GM18499 (cell line): Measurements from ENCODE around the gene CHCHD3.
"Not testable (repeated sequence)": the region's sequence is repeated elsewhere in the genome, so short reads cannot be mapped to it uniquely, and the experiment has no call there.

Experiments used
- ATAC-seq: cut with Tn5 transposase; IDR thresholded peaks from one replicate; pipeline ENCODE4 v1.9.1; 2021; ENCODE audit warnings: moderate number of reproducible peaks; ENCODE audit not compliant: insufficient read depth, unreplicated experiment

The CHCHD3 gene

DNA sequence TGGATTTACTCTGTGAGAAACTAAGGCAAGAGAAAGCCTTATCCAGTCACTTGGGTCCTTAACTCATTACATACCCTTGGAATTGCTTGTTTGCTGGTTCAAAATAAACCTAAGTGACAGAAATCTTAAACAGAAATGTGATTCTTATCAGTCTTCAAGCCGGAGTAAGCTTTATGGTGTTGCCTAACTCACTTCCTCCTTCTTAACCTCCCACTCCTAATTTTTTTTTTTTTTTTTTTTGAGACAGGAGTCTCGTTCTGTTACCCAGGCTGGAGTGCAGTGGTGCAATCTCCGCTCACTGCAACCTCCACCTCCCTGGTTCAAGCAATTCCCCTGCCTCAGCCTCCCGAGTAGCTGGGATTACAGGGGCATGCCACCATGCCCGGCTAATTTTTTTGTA lies 151.9 kb downstream of the CHCHD3 start:
- ATAC-seq: not testable (repeated sequence)

DNA sequence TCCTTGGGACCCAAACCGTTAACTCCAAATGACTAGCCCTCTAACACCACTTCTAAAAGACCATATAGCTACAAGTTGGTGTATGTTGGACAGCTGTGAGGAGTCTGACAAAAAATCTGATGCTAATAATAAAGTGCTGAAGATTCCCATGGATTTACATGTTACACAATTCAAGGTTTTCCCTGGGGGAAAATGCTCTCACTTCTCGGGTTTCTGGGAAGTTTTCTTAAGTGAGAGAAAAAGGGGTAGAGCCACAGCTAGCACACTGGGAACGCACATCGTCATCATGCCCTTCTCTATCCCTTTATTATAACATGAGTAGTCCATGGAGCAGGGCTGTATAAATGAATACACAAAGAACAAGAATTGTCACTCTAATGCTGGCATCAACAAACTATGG lies 162.1 kb downstream of the CHCHD3 start:
- ATAC-seq: no peak

DNA sequence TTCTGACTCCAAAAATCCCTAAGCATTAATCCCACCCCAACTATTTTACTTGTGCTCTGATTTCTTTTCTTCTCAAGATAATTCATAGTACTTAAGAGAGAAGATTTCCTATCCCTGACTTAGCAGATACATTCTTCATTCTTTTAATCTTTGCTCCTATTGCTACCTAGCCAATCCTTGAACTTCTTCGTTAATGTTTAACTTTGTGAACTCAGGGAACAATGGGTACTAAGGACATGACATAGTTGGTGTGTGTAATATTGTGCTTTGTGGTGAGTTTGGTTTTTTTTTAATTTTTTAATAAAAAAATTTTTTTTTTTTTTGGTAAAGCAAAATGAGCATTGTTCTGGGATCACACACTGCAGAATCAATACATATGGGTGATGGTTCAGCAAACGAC lies 166.2 kb downstream of the CHCHD3 start:
- no peak for ATAC-seq

DNA sequence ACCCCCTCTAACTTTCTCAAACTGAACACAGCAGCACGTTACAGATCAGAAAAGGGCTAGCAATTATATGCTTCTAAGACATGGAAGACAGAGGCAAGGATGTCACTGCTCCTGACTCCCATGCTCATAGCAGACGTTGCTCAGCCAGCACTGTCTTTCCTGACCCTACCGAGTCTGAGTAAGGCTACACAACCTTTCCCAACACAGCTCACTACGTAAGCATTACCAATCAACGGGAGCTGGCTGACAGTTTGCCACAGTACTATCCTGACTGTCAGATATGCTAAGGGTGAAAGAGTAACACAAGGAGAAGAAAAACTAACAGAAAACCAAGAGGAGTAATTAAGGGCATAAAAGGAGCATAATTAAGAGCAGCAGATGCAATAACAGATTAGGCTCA lies 171.2 kb downstream of the CHCHD3 start:
- ATAC-seq: no peak

DNA sequence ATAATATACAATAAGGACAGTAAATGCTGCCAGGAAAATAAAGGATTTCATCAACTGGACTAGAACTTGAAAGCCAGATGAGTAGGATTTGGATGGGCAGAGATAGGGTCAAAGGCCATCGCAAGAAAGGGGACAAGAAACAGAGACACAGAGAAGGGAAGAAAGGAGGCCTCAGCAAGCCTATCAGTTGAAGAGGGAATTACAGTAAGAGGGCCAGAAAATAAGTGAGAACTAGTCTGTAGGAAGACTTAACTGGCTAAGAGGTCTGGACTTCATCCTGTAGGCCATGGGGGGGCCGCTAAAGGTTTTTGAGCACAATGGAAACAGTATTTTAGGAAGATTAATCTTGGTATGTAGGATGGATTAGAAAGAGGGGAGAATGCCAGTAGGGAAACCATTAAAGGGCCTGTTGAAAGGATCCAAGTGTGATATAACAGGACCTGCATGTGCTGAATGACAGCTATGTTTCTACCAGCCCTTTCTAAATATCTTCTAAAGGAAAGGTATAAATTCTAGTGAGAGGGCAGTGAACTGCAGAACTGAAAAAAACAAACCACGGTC lies 174.4 kb downstream of the CHCHD3 start:
- ATAC-seq: no peak

DNA sequence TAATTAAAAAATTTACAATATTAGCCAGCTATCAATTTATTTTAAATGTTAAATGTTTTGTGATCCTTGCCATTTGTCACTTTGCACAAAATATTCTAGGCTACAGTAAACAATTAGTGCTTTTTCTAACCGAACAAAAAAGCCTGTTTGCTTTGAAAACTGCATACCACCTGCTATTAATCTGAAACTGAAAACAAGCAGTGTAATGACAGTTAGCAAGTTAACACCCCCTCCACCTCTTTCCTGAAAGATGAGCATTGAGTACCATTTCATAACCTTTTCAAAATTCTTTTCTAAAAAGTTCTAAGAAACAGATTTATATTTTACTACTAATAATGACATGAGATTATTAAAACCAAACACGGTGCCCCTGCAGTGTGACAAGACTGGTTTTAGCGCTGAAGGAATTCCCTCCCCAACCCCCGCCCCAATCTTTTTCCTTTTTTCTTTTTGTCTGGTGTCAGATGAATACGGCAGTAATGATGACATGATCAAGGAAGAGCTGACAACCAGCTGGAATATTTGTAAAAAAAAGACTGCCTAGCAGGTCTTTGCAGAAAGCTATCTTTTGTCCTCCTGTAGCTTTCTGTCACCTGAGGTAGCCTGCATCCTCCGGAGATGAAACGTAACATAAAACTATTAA lies 175.6 kb downstream of the CHCHD3 start:
- ATAC-seq: no peak

DNA sequence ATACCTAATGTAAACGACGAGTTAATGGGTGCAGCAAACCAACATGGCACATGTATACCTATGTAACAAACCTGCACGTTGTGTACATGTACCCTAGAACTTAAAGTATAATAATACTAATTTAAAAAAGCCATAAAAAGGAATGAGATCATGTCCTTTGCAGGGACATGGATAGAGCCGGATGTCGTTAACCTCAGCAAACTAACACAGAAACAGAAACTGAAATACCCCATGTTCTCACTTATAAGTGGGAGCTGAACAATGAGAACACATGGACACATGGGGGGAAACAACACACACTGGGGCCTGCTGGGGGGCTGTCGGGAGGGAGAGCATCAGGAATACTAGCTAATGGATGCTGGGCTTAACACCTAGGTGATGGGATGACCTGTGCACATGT lies 176.8 kb downstream of the CHCHD3 start:
- not testable (repeated sequence) for ATAC-seq

DNA sequence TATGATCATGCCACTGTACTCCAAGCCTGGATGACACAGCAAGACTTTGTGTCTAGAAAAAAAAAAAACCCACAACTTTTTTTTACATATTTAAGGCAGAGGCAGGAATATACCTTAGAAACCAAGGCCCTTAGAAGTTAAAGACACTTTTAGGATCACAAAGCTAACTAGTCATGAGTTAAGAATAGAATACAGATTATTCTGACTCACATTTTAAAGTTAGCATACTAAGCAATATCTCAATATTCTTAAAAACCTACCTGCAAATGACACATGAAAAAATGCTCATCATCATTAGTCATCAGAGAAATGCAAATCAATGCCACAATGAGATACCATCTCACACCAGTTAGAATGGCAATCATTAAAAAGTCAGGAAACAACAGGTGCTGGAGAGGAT lies 177.7 kb downstream of the CHCHD3 start:
- no peak for ATAC-seq

DNA sequence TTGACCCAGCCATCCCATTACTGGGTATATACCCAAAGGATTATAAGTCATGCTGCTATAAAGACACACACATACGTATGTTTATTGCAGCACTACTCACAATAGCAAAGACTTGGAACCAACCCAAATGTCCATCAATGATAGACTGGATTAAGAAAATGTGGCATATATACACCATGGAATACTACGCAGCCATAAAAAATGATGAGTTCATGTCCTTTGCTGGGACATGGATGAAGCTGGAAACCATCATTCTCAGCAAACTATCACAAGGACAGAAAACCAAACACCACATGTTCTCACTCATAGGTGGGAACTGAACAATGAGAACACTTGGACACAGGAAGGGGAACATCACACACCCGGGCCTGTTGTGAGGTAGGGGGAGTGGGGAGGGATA lies 179.6 kb downstream of the CHCHD3 start:
- ATAC-seq: not testable (repeated sequence)

DNA sequence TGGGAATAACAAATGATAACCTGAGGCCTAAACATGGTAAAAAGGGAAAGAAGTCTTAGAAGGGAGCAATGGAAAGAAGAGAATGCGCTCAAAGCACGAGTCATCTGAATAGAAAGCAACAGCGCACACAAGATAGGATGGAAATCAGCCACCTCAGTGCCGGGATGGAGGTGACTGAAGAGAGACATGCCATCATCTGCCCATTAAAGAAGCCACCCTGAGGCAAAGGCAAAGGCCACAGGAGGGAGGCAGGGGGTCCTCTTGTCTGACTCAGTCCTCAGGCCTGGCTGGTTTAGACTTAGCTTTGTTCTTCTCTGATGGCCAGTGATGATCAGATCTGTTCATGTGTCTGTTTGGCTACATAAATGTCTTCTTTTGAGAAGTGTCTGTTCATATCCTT lies 180.6 kb downstream of the CHCHD3 start:
- ATAC-seq: no peak

DNA sequence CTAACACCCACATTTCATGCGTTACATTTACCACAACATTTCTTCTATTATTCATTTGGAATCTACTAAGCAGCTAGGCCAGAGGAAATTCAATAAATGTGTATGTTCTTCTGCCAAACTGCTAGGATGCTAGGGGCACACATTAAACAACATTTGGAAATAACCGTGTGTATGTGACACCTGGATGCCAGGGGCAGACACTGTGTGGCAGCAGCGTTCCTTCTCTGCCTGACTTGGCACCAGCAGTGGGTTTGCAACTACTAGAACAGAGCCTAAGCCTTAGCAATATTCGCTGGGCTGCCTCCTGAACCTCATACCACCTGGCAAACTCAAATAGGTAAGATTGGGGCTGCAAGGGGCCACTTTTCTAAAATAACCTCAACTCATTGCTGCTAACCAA lies 182.1 kb downstream of the CHCHD3 start:
- no peak for ATAC-seq

DNA sequence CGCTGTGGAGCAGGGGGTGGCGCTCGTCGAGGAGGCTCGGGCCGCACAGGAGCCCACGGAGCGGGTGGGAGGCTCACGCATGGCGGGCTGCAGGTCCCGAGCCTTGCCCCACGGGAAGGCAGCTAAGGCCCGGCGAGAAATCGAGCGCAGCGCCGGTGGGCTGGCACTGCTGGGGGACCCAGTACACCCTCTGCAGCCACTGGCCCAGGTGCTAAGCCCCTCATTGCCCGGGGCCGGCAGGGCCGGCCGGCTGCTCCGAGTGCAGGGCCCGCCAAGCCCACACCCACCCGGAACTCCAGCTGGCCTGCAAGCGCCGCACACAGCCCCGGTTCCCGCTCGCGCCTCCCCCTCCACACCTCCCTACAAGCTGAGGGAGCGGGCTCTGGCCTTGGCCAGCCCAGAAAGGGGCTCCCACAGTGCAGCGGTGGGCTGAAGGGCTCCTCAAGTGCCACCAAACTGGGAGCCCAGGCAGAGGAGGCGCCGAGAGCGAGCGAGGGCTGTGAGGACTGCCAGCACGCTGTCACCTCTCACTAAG lies 183.2 kb downstream of the CHCHD3 start:
- not testable (repeated sequence) for ATAC-seq

DNA sequence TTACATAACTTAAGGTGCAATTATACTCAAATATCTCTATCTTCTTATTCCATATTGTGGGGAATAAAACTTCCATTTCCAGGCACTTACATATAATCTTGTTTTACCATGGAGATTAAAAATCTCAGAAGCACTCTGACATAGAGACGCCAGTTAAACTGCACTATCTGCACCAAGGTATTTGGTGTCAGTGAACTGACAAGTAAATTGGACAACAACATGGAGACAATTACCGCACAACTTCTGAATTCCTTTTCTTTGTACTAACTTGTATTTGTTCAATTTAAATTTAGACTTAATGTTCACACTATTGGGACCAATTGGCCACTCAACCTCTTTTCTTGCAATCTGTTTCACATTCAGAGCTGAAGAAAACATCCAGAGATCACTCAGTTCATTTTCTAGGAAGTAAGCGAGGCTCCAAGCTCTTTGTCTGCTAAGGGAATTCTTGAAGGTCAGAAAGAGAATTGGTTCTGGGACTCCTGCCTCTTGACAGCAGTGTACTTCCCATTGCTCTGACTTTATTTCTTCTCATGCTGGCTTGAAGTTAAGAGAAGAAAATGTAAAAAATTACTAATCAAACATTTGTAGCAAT lies 184.7 kb downstream of the CHCHD3 start:
- ATAC-seq: no peak

DNA sequence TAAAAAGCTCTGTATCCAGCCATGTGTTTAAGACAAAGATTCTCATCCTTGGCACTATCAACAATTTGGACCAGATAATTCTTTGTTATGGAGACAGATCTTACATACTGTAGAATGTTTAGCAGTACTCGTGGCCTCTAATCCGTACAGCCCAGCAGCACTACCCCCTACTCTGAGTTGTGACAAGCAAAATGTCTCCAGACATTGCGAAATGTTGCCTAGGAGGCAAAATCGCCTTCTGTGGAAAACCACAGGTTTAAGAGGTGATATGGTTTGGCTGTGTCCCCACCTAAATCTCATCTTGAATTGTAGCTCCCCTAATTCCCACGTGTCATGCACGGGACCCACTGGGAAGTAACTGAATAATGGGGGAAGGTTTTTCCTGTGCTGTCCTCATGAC lies 186.7 kb downstream of the CHCHD3 start:
- no peak for ATAC-seq

DNA sequence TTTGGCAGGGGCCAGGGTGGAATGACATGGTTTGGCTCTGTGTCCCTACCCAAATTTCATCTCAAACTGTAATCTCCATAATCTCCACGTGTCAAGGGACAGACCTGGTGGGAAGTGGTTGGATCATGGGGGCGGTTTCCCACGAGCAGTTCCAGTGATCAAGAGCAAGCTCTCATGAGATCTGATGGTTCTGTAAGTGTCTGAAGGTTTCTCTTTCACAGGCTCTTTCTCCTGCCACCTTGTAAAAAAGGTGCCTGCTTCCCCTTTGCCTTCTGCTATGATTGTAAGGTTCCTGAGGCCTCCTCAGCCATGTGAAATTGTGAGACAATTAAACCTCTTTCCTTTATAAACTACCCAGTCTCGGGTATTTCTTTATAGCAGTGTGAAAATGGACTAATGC lies 188.3 kb downstream of the CHCHD3 start:
- ATAC-seq: no peak

DNA sequence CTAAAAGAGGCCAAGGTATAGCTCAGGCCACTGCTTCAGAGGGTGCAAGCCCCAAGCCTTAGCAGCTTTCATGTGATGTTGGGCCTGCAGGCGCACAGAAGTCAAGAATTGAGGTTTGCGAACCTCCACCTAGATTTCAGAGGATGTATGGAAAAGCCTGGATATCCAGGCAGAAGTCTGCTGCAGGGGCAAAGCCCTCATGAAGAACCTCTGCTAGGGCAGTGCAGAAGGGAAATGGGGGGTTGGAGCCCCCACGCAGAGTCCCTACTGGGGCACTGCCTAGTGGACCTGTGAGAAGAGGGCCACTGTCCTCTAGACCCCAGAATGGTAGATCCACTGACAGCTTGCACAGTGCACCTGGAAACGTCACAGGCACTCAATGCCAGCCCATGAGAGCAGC lies 189.1 kb downstream of the CHCHD3 start:
- not testable (repeated sequence) for ATAC-seq

DNA sequence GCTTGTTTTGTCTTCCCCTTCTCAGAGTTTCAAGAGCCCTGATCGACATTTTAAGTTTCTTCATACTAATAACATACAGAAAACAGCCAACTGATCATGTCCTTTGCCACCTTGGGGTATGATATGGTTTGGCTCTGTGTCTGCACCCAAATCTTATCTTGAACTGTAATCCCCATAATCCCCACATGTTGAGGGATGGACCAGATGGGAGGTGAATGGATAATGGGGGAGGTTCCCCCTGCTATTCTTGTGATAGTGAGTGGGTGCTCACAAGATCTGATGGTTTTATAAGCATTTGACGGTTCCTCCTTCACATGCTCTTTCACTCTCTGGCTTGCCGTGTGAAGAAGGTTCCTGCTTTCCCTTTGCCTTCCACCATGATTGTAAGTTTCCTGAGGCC lies 190.3 kb downstream of the CHCHD3 start:
- ATAC-seq: no peak

DNA sequence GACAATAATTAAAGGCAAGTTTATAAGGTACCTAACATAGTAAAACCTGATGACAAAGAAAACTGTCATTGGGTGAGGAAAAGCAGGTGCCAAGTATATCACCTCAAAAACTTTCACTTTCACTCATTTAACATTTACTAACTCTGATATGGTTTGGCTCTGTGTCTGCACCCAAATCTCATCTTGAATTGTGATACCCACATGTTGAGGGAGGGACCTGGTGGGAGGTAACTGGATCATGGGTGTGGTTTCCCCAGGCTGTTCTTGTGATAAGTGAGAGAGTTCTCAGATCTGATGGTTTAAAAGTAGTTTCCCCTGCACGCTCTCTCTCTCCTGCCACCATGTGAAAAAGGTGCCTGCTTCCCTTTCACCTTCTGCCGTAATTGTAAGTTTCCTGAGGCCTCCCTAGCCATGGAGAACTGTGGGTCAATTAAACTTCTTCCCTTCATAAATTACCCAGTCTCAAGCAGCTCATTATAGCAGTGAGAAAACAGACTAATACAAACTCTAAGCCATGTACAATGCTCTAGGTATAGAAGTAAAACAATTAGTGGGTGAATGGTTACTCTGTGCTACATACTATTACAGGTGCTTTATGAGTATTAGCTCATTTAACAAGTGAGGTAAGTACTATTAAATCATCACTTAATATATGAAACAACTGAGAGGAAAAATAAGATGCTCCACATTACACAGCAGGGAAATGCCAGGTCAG lies 199.0 kb downstream of the CHCHD3 start:
- ATAC-seq: no peak

DNA sequence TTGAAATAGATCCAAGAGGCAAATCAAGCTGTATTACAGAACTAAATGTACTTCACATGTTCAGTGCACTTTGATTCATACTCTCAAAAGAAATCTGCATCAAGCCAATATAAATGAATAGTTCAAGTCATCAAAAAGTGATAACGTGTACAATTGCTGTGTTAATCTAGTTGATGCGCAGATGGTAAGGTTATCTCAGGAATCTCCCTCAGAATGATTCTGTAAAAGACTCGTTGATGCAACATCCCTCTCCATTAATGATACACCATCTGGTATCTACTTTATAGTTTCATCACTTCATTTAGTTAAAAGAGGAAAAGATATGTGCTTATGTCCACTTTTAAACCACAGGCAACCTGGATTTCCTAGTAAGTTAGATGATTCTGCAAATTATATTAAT lies 200.6 kb downstream of the CHCHD3 start:
- ATAC-seq: no peak

DNA sequence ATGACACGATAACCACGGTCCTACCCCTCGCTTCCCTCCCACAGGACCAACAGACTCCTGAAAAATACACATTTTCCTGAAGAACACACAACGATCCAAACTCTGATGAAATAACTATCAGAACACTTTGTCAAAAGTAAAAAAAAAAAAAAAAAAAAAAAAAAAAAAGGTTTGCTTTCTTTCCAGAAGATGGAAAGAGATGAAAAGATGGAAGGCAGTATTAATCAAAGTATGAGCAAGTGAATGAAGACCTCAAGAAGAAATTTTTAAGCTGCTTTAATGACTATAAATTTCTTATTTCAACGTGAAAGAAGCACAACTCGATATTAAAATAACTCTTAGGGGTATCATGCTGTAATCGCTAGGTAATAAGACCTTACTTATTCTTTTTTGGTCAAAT lies 202.3 kb downstream of the CHCHD3 start:
- no peak for ATAC-seq

DNA sequence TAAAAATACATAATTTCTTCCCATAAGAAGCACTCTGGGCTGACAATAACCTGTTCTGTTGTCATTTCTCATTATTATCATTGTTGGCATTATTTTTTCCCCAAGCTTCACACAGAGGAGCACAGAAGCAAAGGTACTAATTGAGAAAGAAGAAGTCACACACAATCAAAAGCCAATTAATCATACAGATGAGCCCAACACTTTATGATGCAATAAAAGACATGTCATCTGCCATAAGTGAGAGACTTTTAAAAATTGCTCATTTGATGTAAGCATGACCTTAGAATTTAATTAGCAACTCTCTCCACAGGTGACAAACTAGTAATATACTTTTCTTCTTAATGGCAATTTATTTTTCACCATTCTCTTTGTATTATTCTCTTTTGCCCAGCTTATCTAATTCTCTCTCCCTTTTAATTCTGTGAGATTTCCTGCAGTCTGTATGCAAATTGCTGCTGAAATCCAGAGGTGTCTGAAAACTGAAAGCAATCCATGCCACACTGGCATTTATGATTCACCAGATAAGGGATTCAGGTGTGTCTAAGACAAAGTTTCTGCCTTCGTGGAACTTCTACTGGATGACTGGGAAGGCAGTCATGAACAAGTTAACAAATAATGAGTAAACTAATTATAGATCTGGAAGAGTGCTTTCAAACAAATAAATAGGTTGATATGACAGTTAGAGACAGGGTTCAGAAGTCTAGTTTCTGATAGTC lies 203.5 kb downstream of the CHCHD3 start:
- no peak for ATAC-seq
